HG03159 (cell line): ENCODE measurements around the gene KCNJ4.
"Not testable (repeated sequence)": the region's sequence is repeated elsewhere in the genome, so short reads cannot be mapped to it uniquely, and the experiment has no call there.

Source experiments
- ATAC-seq: cut with Tn5 transposase; IDR thresholded peaks from one replicate; pipeline ENCODE4 v1.9.1; 2021; ENCODE audit warnings: mild to moderate bottlenecking, moderate library complexity; ENCODE audit not compliant: unreplicated experiment

KCNJ4 gene

DNA sequence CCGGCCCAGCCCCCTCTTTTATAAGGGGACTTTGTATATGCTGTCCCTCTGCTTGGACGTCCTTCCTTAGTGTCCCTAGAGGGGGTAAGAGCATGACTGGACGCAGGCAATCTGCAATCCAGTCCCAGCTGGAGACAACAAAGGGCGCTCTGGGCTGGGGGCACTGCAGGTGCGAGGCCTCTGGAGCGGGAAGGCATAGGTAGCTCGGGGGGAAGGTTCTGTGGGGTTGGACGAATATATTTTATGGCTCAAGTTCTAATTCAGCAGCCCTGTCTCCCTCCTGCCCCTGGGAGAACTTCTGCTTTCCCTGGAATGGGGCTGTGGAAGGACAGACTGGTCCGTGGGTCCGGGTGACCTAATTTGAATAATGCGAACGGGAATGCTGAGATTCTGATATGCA lies 40.0 kb downstream of the KCNJ4 start:
- no peak for ATAC-seq

DNA sequence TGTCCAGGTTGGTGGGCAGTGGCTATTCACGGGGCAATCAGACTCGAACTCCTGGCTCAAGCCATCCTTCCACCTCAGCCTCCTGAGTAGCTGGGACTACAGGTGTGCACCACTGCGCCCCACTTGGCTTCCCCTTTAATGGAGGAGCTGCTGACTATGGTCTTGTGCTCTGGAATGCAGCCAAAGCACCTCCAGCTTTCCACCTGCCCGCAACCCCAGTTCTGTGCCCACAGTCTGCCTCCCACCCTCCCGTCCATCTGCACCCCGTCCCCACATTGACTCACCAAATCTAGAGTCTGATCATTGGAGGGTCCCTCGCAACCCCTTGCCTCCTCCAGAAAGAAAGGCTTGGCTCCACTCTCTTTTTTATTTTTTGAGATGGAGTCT lies 41.0 kb downstream of the KCNJ4 start:
- ATAC-seq: no peak

DNA sequence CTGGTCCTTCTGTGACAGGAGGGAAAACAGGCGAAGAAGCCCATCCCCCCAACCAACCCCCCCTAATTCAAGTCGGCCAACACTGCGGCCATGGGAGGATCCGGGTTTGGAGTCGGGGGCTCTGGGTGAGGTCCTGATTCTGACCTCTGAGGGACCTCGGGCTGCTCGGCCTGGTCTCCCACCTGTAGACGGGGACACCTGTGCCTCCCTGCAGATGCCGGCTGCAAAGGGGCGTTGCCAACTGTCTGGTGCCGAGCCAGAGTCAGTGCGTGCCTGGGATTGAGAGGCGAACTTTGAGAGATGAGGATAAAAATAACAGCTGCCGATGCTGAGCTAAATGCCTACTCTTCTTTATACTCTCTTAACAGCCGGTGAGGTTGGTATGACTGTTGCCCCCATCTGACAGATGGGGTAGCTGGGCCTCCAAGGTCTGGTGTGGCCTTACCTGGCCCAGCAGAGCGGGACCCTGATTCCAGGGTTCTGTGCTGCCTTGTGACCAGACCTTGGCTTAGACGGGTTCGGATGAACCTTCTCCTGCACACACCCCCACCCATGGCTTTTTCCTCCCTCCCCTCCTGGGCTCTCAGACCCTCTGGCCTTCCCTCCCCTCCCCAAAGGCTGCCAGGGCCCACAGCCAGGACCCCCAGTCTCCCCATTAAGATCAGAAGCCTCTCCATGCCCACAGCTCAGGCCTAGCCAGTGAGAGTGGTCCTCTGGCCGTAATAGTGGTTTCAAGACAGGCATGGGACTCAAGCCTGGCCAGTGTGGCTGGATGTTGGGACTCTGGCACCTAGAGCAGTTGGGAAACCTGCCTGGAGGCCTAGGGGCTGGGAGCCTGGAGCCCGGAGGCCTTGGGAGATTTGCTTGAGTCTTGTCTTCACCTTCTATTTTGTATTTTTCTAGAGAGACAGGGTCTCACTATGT lies 41.7 kb downstream of the KCNJ4 start:
- no peak for ATAC-seq

DNA sequence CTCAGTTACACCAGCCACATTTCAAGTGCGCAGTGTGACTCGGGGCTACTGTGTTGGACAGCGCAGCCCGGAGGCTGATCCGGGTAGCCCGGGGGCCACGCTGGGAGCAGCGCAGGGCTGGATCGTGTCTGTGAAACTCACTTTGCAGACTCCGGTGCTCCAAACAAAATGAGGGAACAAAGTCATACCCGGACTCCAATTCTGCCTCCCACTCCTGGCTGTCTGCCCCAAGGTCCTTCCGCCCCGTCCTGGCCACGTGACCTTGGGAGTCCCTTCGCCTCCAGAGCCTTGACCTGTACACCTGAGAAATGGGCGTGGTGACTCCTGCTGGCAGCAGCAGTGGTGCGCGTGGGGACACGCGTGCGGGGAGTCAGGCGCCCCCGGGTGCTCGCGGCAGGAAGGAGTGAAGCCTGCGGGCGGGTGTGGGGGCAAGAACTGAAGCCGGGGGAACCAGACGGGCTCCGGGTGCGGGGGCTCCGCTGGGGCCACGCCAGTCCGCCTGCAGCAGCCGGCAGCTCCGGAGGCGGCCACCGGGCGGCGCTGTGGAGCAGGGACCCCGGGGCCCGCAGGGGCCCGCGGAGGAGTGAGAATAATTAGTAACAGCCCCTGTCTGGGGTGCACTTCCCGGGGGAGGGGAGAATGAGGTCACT lies 42.4 kb downstream of the KCNJ4 start:
- ATAC-seq: no peak

DNA sequence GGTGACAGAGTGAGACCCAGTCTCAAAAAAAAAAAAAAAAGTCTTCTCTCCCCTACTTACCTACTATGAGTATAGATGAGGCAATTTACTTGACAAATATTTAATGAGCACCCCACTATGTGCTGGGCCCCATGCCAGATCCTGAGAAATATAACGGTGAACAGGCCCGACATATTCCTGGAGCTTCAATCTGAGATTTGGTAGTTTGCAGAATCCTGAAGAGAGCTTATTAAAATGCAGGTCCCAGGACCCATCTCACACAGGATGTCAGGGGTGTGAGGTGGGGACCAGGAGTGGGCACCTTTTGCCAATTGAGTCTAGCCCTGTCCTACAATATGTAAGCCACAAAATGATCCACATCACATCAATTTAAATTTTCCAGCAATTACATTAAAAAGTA lies 44.0 kb downstream of the KCNJ4 start:
- no peak for ATAC-seq

DNA sequence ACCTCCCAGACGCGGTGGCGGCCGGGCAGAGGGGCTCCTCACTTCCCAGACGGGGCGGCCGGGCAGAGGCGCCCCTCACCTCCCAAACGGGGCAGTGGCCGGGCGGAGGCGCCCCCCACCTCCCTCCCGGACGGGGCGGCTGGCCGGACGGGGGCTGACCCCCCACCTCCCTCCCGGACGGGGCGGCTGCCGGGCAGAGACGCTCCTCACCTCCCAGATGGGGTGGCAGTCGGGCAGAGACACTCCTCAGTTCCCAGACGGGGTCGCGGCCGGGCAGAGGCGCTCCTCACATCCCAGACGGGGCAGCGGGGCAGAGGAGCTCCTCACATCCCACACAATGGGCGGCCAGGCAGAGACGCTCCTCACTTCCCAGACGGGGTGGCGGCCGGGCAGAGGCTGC lies 45.1 kb downstream of the KCNJ4 start:
- ATAC-seq: not testable (repeated sequence)

DNA sequence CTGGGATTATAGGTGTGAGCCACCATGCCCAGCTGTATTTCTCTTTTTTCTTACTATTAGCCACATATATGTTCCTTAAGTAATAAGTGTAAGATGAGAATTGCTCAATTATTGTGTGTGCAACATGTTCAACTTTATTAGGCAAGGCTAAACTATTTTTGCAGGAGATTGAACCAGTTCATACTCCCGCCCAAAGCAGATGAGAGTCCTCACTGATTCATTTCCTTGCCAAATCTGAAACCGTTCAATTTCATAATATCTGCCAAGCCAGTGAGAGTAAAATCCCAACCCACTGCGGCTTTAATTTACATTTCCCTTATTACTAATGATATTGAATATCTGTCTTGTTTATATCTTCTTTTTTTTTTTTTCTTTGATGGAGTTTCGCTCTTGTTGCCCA lies 48.4 kb downstream of the KCNJ4 start:
- ATAC-seq: no peak

DNA sequence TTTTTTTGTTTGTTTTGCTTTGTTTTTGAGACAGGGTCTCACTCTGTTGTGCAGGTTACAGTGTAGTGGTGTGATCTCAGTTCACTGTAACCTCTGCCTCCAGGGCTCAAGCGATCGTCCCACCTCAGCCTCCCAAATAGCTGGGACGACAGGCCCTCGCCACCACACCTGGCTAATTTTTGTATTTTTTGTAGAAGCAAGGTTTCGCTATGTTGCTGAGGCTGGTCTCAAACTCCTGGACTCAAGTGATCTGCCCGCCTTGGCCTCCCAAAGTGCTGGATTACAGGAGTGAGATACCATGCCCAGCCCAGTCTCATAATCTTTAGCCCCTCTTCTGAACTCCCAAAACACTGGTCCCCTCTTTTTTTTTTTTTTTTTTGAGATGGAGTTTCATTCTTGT lies 50.6 kb downstream of the KCNJ4 start:
- no peak for ATAC-seq

DNA sequence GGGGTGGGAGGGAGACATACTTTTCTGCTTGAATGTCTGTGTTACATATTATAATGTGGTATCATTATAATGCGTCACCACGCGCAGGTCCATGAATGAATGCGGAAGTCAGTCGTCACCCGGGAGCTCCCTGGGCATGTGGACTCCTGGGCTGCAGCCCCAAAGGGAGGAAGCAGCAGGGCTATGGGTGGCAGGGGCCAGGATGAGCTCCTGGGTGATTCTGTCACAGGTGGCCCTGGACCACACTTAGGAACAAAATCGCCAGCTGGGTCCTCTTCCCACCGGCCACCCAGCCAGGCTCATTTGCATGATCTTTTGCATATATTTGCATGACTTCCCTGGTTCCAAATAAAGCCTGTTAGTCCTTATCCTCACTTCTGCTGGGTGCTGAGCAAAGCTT lies 51.2 kb downstream of the KCNJ4 start:
- no peak for ATAC-seq

DNA sequence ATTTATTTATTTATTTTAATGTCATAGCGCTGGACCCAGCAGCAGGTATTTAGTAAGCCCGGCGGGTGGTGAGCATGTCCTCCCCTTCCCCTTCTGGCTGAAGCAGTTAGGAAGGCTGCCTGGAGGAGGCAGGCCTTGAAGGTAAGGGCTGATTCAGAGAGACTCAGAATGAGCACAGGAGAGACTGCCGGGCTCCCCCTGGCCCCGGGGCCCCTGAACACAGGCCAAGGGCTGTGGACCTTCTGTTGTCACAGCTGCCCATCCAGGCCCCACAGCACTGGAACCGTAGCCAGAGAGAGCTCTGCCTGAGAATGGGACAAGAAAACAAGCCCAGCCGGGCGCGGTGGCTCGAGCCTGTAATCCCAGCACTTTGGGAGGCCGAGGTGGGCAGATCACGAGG lies 52.8 kb downstream of the KCNJ4 start:
- ATAC-seq: no peak

DNA sequence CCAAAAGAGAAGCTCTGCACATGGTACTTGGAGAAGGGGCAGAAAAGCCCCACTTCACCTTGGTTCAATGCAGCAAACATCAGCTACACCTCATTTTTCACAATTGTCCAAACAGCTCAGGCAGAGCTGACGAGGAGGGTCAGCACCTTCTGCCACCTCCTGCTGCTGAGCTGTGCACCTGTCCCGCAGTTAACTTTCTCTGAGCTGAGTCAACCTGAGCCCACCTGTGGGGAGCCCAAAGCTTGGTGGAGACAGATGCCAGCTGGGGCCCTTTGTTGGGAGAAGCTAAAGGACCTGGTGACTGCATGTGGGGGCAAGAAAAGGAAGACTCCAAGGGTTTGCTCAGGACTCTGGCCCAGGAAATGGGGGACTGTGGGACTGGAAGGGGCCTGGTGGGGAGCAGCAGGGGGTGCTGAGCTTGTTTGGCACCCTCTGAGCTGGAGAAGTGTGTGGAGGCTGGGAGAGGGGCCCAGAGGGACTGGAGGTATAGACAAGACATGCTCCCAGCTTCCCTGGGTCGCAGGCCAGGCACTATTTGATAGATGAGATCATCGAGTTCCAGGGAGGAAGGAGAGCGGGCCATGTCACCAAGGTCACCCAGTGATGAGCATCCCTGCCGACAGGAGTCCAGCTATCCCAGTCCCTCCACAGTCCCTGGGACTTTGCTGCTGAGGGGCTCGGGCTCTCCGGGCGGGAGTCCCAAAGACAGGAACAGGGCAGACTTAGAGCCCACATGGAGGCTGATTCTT lies 53.5 kb downstream of the KCNJ4 start:
- ATAC-seq: no peak

DNA sequence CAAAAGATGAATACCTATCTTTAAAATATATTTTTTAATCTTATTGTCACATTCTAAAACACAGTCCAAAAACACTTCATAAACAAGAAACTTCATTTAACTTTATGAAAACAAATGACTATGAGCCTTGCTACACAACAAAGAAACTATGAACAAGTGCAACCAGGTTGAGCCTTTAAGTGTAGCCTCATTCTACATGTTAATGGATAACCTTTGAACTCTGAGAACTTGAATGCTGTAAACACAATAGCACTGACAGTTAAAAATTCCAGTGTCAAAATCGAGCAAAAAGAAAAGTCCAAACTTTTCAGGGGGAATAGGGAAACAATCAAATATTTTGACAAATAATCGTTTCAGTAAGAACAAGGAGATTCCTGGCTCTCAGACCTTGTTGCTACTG lies 54.7 kb downstream of the KCNJ4 start:
- not testable (repeated sequence) for ATAC-seq

DNA sequence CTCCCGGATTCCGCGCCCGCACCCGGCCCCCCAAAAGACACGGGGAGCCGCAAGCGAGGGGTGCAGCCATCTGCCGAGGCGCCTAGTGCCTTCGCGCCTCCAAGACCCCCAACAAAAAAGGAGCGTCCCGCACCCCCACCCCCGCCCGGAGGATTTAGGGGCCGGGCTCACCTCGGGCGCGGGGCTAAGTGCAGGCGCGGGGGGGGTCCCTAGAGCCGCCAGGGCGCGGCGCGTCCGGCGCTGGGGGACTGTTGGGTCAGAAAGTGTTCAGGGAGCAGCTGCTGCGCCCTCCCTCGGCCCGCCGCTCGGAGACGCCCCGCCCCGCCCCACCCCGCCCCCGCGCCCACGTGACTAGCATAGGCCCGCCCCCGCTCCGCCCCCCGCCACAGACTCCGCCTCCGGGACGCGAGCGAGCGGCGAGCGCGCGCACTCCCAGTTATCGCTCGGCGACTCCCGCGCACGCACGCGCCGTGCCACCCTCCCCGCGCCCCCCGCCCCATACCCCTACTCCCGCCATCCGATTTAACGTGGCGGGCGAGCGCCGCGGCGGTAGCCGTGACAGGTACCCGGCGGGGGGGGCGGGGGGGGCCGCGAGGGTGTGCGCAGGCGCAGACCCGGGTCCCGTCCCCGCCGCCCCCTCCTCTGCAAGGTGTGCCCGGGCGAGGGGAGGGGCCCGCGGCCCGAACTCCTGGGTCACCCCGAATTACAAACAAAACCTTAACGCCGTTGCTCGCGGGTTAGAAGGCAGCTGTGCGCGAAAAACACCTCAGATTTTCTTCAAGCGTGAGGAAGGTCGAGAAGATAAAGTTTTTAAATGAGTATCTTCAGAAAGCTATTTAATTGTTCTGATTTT lies 56.2 kb downstream of the KCNJ4 start:
- peak; percentile 40 for ATAC-seq

DNA sequence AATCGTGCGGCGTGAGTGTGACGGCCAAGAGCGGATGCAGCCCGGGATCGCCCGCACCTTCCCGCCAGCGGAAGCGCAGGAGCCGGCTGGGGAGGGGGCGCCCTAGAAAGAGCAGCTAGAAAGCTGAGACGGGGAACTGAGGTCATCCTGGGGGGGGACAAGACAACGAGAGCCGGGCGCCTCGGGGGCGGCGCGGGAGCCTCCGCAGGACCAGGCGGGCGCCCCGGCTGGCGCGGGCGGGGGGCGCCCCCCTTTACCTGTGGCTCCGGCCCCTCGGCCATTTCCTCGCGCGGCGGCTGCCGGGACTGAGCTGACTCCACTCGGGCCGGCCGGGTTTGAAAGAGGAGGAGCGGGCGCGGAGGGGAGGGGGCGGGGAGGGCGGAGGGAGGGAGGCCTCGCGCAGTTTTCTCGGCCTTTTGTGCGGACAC lies 56.8 kb downstream of the KCNJ4 start:
- ATAC-seq: peak; percentile 30

DNA sequence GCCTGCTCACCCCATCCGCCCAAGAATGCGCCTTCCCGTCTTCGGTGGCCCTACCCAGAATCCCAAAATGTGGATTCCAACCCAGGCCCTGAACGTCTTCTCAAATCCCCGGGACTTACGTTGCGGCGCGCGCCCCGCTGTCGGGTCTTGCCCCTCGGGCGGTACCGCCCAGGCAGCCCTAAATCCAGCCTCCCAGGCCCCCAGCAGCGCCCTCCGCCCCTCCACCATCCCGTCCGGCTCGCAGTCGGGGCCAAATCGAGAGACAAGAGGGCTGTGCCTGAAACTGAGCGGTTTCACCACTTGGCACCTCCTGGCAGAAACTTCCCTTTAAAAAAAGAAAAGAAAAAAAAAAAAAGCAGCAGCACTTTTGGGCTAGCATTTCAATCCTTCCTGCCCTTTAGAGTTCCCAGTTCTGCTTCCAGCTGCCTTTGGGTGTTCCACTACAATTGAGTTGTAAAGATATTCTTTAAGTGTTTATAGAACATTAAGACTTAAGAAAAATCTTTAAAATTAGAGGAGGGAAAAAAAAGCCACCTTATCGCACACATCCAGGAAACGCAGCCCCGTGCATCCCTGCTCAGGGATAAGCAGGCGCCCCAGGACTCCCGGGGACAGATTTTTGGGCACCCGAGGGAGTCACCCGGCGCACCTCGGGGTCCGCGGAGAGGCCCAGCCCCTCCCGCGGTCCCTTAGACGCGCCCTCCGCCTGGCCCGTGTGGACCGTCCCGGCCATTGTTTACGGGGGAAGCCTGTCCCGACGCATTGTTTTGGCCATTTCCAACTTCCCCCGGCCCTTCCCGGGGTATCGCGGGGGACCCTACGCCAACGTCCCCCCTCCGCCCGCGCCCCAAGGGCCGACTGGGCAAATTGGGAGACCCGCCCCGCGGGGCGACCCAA lies 57.6 kb downstream of the KCNJ4 start:
- no peak for ATAC-seq

DNA sequence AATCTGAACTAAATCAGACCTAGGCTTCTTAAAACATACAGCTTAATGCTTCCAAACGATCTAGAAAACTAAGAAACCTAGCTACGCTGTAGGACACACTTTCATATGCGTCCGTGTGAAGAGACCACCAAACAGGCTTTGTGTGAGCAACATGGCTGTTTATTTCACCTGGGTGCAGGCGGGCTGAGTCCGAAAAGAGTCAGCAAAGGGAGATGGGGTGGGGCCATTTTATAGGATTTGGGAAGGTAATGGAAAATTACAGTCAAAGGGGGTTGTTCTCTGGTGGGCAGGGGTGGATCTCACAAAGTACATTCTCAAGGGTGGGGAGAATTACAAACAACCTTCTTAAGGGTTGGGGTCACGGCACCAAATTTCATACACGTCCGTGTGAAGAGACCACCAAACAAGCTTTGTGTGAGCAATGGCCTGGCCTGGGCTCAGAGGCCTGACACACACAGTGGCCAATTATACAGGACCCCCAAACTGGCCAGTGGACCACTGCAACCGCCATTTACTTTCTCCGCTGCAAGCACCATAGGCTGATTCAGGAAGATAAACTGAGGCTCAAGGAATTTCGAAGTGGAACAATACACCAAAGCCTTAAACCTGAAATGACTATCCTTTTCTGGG lies 58.4 kb downstream of the KCNJ4 start:
- ATAC-seq: not testable (repeated sequence)

DNA sequence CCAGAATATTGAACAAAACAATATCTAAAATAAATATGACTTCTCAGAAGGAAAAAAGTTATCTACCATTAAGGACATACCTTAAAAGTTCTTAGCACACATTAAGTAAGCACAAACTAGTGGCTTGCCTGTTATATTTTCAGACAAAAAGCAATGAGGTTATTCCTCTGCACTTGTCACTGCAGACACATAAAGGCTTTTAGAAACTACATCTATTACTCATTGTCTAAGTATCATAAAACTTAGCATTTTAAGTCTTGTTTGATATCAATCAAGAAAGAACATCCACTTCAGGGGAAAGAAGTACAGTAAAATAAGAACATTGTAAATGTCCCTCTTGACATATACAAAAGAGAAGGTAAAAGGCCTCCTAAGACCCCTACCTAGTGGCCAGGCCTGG lies 59.1 kb downstream of the KCNJ4 start:
- ATAC-seq: not testable (repeated sequence)

DNA sequence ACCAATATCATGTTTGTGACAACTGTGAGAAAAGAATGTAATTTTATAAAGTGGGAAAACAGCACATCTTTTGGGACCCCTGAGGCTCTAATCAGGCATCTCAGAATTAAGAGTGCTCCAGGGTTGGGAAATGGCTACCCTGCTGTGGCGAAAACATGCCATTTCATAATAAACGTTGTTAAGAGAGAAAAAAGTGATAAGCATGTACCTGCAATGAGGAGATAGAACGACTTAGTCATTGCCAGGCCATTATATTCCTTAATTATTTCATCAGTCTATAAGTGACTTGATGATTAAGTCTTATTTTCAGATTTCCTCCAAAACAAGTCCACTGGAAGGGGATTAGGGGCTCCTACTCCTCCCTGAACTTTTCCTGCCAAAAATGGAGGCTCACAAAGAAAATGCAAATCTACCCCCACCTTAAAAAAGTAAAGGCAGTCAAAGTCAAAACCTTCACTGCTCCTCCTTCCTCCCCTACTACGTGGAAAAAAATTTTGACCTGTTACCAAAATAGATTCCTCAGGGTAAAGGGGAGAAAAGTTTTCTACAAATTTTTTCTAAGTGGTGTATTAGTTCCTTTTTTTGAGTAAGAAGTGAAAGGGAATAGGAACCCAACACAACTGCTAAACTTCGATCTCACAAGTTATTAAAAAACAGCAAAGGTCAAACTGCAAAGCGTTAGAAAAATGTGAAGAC lies 59.9 kb downstream of the KCNJ4 start:
- ATAC-seq: not testable (repeated sequence)

DNA sequence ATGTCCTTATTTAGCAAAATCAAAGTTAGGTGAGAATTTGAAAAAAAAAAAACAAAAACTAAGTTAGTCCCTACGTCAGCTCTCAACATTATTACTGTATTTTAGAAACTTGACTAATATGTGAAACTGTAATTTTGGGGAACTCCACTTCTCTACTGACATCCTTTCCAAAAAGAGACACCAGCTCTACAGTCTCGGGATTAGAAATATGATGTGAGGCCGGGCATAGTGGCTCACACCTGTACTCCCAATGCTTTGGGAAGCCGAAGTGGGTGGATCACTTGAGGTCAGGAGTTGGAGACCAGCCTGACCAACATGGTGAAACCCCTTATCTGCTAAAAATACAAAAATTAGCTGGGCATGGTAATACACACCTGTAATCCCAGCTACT lies 65.6 kb downstream of the KCNJ4 start:
- not testable (repeated sequence) for ATAC-seq
